Measurements from ENCODE around the gene PPP2R5E.

The PPP2R5E gene

DNA sequence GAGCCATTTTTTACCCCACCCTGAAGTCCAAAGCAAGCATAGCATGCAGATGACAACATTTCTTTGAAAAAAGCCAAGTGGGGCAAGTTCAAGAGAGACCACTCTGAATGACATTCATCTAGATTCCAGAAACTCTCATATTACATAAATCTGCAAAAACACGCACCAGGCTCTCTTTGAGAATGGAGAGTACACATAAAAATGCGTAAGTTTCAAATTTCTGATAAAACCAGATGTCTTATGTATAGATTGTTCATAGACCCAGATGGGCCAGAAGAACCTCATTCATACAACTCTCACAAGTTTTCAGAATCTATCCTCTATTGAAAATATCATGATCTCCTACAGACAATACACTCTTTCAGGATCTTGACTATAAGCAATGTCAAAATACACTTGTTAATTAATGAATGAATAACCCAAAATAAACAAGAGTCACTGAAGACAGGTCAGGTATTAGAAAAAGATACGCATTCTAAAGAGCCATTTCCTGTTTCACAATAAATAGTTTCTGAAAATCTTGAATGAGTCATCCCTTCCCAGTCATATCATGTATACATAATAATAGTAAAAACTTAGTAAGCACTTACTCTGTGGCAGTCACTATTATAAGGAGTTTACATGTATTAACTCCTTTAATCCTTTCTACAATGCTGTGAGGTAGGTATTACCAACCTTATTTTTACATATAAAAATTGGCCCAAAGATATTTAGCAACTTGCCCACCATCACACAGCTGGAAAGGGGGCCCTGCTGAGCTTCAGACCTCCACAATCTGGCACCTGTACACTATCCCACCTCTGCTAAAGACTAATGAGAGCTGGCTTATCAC is 72.0 kb downstream of the PPP2R5E start:
- DNase-seq, result no peak

DNA sequence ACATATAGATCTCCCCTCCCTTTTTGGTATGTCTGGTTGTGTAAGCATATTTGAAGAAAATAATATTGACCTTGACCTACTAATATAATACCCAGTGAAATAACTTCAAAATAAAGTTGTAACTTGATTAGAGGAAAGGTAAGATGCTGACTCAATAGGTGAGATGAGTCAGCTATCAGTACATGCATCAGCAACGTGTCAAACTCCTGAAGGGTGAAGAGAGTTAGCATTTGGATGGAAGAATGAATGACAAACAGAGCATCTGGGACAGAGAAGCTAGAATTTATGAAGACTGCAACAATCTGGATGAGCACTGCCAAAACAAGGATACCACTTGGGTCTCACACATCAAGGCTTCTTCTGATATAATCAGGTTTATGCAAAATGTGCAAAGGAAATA is 74.9 kb downstream of the PPP2R5E start:
- no peak for DNase-seq

DNA sequence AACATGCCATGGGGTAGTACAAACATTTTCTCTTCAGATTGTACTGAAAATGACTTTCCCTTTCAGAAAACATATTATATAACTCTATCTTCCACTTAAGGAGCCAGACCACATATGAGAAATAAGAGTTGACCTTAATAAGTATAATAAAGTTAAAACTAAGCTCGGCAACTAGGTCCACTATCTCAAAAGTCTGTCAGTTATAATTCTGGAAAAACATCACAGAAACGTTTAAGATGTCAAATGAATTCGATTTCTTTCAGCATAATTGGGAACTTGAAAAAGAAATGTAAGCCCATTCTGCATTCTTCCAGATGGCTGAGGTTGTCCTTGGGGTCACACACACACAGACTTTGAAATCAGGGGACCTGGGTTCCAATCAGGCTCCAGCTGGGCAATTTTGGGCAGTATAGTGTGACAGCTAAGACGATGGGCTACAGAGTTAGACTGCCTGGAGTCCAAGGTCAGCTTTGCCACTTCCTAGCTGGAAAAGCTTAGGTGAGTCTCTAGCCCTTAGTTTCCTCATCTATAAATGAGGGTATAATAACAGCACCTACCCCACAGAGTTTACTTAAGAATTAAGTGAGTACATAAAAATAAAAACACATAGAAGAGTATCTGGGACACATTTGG is 75.6 kb downstream of the PPP2R5E start:
- DNase-seq, result no peak

DNA sequence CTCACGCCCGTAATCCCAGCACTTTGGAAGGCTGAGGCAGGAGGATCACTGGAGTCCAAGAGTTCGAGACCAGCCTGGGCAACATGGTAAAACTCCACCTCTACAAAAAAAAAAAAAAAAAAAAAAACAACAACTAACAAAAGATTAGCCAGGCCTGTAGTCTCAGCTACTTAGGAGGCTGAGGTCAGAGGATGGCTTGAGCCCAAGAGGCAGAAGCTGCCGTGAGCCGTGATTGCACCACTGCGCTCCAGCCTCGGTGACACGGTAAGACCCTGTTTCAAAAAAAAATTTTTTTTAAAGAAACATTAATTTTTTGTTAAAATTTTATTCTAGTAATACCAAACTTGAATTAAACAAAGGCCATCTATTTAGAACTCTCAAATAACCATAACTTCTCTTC is 77.8 kb downstream of the PPP2R5E start:
- DNase-seq, result no peak

DNA sequence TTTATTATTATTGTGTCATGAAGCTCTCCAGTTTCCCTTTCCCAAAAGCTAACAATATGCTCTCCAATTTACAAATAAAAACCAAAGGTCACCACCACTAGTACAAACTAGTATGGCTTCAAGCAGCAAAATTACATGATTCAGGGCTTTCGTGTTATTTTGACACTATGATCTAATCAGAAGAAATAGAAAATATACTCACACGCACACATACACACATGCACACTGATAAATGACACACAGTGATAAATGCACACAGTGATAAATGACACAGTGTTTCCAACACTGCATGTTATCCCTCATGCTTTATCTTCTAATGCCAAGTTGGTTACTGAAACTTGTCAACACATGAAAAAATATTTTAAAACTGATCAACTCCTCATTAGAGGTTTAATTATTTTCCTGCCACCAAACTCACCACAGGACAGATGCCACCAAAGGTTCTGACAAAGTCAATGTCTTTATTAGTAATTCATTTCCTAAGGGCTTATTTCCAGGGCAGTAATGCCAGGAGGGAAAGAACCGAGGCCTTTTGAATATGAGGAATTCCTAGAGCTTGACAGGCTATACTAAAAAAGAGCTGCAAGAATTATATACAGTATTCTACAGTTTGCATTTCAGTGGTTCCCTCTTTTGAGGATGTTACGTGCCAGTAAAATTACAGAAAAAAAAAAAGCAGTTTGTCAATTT is 82.4 kb downstream of the PPP2R5E start:
- no peak for DNase-seq

- no peak for DNase-seq
Measured at GRCh38 chr14:63459738-63460137, 83.4 kb downstream of the PPP2R5E start.

GRCh38 chr14:63457498-63457897 is 85.7 kb downstream of the PPP2R5E start:
- no peak for DNase-seq

- DNase-seq, result peak; percentile 30
Measured at GRCh38 chr14:63454863-63455622, 88.1 kb downstream of the PPP2R5E start.

DNA sequence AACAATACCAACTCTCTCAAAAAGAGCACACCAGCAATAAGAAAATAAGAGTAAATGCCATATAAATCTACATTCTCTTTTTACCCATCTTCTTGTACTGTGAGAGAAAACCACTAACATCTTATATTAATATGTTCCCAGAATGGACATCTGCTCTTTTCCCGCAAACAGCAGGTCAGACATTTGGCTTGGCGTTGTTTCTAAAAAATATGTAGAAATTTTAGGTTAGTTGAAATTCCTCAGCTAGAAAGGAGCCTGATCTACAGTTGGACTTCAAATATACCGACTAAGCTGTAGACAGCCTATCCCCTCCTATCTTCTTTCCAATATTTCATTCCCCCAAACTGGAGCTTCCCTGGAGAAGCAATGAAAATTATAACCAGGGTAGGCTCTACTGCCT is 88.7 kb downstream of the PPP2R5E start:
- DNase-seq, result no peak

DNA sequence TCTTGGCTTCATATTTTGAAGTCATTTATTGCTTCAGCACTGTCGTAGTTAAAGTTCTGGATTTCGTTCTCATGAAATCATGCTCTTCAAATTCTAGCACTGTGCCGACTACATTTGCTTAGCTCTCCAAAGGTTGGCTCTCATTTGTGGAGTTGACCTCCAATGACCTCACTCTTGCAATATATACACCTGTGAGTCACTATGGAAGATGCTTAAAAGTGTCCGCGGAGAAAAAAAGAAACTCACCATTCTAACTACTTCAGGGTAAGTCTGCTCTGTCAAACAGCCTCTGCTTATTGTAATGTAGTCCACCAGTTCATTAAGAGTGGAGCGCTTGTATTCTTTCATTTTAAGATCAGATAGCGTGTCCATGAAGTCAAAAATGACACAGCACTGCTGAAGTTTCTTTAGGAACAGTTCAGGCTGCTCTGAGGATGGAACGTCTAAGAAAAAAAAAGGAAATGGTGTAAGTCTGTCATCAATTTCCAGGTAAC is 89.7 kb downstream of the PPP2R5E start:
- no peak for DNase-seq

DNA sequence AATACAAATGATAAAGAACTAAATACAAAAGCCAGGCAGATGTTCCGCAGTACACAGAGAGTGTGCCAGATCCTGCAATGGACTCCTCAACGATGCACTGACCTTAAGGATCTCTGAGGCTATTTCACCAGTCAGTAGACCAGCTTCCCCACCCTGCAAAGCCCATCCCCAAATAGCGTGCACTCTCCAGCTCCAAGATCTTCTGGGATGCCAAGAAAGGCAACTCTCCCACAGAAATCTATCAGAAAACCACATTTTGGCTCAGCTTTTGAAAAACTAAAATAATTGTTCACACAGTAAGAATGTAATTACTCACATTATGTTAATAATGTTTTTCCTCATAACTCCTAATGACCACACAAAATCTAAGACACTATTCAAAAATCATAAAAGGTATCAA is 90.4 kb downstream of the PPP2R5E start:
- no peak for DNase-seq

- no peak for DNase-seq
Measured at GRCh38 chr14:63448841-63449240, 94.3 kb downstream of the PPP2R5E start.

DNA sequence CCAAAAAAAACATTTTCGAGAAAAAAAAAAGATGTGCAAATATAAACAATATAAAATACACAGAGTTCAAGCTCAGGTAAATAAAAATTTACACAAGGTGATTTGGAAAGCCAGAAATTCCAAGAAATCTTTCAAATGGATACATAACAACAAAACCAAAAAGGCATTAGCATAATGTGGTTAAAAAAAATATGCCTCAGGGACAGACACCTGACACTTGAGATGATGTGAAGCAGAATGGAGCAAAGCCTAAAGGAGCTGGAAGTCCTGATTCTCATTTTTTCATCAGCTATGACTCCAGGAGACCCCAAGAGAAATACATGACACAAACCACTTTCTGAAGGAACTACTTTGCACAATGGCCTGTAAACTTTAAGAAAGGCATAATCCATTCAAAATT is 98.6 kb downstream of the PPP2R5E start:
- no peak for DNase-seq

GRCh38 chr14:63443988-63444387 is 99.2 kb downstream of the PPP2R5E start:
- DNase-seq, result no peak

GRCh38 chr14:63443361-63443760 is 99.8 kb downstream of the PPP2R5E start:
- DNase-seq, result no peak

- no peak for DNase-seq
Measured at GRCh38 chr14:63438065-63438757, 105.0 kb downstream of the PPP2R5E start.

- no peak for DNase-seq
Measured at GRCh38 chr14:63436286-63437098, 106.7 kb downstream of the PPP2R5E start.

DNA sequence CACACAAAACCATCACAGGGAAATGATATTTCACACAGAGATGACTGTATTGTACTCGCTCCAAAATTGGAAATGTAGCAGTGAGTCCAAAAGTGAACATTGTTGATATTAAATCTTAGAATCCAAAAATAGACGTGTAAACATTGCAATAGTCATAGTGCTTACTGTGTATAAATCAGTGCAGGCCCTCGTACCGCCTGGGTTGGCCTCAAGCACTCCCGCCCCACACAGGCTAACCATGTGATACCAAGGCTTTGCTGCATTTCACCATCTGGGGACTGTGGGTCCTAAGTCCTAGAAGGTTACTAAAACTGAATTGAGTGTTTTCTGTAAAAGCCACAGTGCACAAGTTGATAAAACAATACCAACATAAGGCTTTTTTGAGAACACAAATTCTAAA is 107.3 kb downstream of the PPP2R5E start:
- DNase-seq, result no peak

- no peak for DNase-seq
Measured at GRCh38 chr14:63435204-63435603, 108.0 kb downstream of the PPP2R5E start.

DNA sequence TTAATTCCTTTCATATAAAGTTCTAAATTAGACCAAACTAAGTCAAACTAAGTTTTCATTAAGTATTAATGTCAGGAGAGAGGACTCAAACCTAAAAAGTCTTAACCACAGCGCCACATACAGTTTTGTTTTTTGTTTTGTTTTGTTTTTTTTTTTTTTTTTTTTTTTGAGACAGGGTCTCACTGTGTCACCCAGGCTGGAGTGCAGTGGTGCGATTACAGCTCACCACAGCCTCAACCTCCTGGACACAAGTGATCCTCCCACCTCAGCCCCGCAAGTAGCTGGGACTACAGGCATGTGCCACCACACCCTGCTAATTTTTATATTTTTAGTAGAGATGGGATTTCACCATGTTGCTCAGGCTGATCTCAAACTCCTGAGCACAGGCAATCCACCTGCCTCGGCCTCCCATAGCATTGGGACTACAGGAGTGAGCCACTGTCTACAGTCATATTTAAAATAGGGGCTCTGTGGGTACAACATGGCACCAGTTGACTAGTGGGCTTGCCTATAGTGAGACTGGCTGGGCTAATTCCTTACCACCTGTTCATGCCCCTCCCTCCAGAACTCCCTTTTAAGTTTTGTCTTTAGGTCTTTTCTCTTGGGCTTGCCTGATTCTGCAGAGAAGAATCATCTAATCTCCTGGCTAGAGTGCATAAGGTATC is 110.2 kb downstream of the PPP2R5E start:
- DNase-seq, result no peak

DNA sequence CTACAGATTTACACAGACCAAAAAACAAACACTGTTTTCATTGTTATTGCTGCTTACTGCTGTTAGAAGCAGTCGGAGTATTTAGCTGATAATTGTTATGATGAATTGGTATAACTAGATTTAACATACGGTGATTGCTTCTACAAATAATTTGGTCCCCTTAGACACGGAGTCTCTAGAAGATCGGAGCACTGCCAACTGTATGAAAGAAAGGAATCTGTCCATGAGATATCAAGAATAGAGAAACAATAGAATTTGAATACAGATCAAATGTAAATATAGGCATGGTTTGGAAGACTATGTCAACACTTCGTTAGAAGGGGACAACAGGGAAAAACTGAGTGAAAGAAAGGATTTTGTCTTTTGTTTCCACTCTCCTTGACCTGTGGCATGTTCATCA is 110.9 kb downstream of the PPP2R5E start:
- DNase-seq, result no peak

All from NCI-H1694 (cell line).